ENCODE measurements around the gene ESYT2. TPM values are rescaled to one million over a fixed set of nuclear protein-coding genes. Genes with fewer than 3 reads are reported as not detected.

ESYT2 gene
- total and polyA plus RNA-seq, 8 donors = 8.1 to 31.8 (median 27.3) TPM

DNA sequence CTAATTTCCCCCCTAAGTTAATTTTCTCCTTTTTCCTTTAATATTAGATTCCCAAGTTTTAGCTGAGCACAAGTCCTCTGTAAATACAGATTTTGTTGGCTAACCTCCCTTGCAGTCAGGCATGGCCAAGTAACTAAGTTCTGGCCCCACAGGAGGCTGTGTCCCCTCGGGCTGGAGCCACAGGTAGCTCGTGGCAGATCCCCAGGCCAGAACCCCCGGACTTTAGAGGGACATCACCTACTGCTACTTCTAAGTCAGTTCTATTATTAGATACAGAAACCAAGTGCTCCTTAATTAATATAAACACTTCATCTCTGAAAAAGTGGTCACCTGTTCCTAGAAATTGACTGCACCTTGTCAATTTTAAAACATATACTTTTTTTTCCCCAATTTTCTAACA is 78.6 kb downstream of the ESYT2 start:
- Histone ChIP-seq H3K4me1 (no peaks in the 10 kb centered on the region), H3K9me3 (no peaks in the 10 kb centered on the region), H3K27me3 (no peaks in the 10 kb centered on the region), H3K4me3 (no peak overlapping the region), H3K27ac (no peak overlapping the region), H3K36me3 (peaks cover 0 to 12% (median 0%) of the 10 kb centered on the region in 3 donors)
- ATAC-seq (no peak), DNase-seq (no peak), FAIRE-seq (no peak)
- intact Hi-C loops (cut with DNase I) = no loop called here
- 93 to 99% methylated on average over 3 of the region's 3 CpGs for WGBS, 2 donors
- TF ChIP-seq, protein P1, sequence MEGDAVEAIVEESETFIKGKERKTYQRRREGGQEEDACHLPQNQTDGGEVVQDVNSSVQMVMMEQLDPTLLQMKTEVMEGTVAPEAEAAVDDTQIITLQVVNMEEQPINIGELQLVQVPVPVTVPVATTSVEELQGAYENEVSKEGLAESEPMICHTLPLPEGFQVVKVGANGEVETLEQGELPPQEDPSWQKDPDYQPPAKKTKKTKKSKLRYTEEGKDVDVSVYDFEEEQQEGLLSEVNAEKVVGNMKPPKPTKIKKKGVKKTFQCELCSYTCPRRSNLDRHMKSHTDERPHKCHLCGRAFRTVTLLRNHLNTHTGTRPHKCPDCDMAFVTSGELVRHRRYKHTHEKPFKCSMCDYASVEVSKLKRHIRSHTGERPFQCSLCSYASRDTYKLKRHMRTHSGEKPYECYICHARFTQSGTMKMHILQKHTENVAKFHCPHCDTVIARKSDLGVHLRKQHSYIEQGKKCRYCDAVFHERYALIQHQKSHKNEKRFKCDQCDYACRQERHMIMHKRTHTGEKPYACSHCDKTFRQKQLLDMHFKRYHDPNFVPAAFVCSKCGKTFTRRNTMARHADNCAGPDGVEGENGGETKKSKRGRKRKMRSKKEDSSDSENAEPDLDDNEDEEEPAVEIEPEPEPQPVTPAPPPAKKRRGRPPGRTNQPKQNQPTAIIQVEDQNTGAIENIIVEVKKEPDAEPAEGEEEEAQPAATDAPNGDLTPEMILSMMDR (IDR thresholded peaks at IDR 0.05) = no peak

GRCh38 chr7:158749396-158749795 is 79.9 kb downstream of the ESYT2 start:
- DNase-seq = no peak
- Histone ChIP-seq H3K27ac (no peak overlapping the region), H3K27me3 (no peaks in the 10 kb centered on the region), H3K9me3 (no peaks in the 10 kb centered on the region), H3K36me3 (peaks cover 0 to 12% (median 0%) of the 10 kb centered on the region in 3 donors), H3K4me3 (no peak overlapping the region), H3K4me1 (no peaks in the 10 kb centered on the region)
- no peak for FAIRE-seq
- 91 to 95% methylated on average over 9 of the region's 9 CpGs for WGBS, 2 donors
- TF ChIP-seq, protein P1 (IDR thresholded peaks at IDR 0.05) = no peak
- intact Hi-C loops (cut with DNase I) = no loop called here
- no peak for ATAC-seq

GRCh38 chr7:158748335-158748734 is 81.0 kb downstream of the ESYT2 start:
- ATAC-seq = no peak
- H3K27me3 ChIP-seq = no peaks in the 10 kb centered on the region
- peaks cover 0 to 15% (median 0%) of the 10 kb centered on the region in 3 donors for H3K36me3 ChIP-seq
- intact Hi-C loops (cut with DNase I) = no loop called here
- TF ChIP-seq, protein P1 (IDR thresholded peaks at IDR 0.05) = no peak
- 85 to 90% methylated on average over 10 of the region's 10 CpGs for WGBS, 2 donors
- H3K27ac ChIP-seq = no peak overlapping the region
- no peak overlapping the region for H3K4me3 ChIP-seq
- H3K9me3 ChIP-seq = no peaks in the 10 kb centered on the region
- FAIRE-seq = no peak
- no peak for DNase-seq
- H3K4me1 ChIP-seq = no peaks in the 10 kb centered on the region

DNA sequence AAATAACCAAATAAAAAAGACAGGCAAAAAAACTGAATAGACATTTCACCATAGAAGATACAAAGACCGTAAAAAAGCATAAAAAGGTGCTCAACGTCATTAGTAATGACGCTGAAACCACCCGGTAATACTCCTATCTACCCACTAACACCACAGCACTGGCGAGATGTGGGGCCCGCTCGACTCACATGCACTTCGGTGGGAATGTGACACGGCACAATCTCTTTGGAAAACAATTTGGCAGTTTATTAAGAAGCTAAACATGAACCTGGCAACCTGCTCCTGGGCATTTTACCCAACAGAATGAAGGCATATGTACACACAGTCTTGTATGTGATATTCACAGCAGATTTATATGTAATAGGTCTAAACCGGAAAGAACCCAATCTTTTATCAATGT is 81.9 kb downstream of the ESYT2 start:
- TF ChIP-seq, protein P1 (IDR thresholded peaks at IDR 0.05) = no peak
- WGBS, 2 donors = 95 to 96% methylated on average over 10 of the region's 10 CpGs
- H3K36me3 ChIP-seq = peaks cover 0 to 25% (median 0%) of the 10 kb centered on the region in 3 donors
- no peak overlapping the region for H3K27ac ChIP-seq
- intact Hi-C loops (cut with DNase I) = no loop called here
- H3K9me3 ChIP-seq = no peaks in the 10 kb centered on the region
- no peak for FAIRE-seq
- no peaks in the 10 kb centered on the region for H3K27me3 ChIP-seq
- ATAC-seq = no peak
- no peak for DNase-seq
- H3K4me1 ChIP-seq = no peaks in the 10 kb centered on the region
- no peak overlapping the region for H3K4me3 ChIP-seq

- Histone ChIP-seq H3K27ac (no peak overlapping the region), H3K27me3 (no peaks in the 10 kb centered on the region), H3K36me3 (peaks cover 0 to 29% (median 0%) of the 10 kb centered on the region in 3 donors), H3K4me3 (no peak overlapping the region), H3K4me1 (no peaks in the 10 kb centered on the region), H3K9me3 (no peaks in the 10 kb centered on the region)
- ATAC-seq (no peak), DNase-seq (no peak), FAIRE-seq (no peak)
- 90 to 93% methylated on average over 9 of the region's 9 CpGs for WGBS, 2 donors
- intact Hi-C loops (cut with DNase I) = no loop called here
- TF ChIP-seq, protein P1 (IDR thresholded peaks at IDR 0.05) = no peak
Measured at GRCh38 chr7:158746957-158747356, 82.4 kb downstream of the ESYT2 start.

All from pancreas (tissue), 10 donors.